ENCODE results near the gene MZT2B. TPM values are rescaled to one million over a fixed set of nuclear protein-coding genes. Genes with fewer than 3 reads are reported as not detected.
"Not testable (repeated sequence)": the region's sequence is repeated elsewhere in the genome, so short reads cannot be mapped to it uniquely, and the experiment has no call there.

The MZT2B gene
- total RNA-seq, 2 experiments from 2014 or later: 326 to 336 TPM

- POLR2A ChIA-PET: not testable (repeated sequence)
Observed at GRCh38 chr2:130196052-130196451, 14.0 kb downstream of the MZT2B start.

GRCh38 chr2:130198343-130198742, 16.3 kb downstream of the MZT2B start, which contains the start of gene TUBA3E:
Gene TUBA3E, minus strand, starts transcription at chr2:130198439. Its CDS starts 79 bp downstream, at chr2:130198360.
- POLR2A ChIA-PET: no interaction called here

More at GRCh38 chr2:130196052-130196451, 14.0 kb downstream of the MZT2B start:
- CTCF ChIA-PET: not testable (repeated sequence)

GRCh38 chr2:130202518-130202917, 20.5 kb downstream of the MZT2B start:
- POLR2A ChIA-PET, CTCF ChIA-PET: not testable (repeated sequence)

More at GRCh38 chr2:130198343-130198742, 16.3 kb downstream of the MZT2B start, which contains the start of gene TUBA3E:
- CTCF ChIA-PET: no interaction called here

GRCh38 chr2:130203150-130203549, 21.1 kb downstream of the MZT2B start:
- CTCF ChIA-PET, POLR2A ChIA-PET: not testable (repeated sequence)

GRCh38 chr2:130207051-130207450, 25.0 kb downstream of the MZT2B start:
- POLR2A ChIA-PET, CTCF ChIA-PET: not testable (repeated sequence)

GRCh38 chr2:130219147-130219546, 37.1 kb downstream of the MZT2B start:
- POLR2A ChIA-PET: not testable (repeated sequence)

GRCh38 chr2:130220505-130220904, 38.4 kb downstream of the MZT2B start:
- POLR2A ChIA-PET, CTCF ChIA-PET: not testable (repeated sequence)

More at GRCh38 chr2:130219147-130219546, 37.1 kb downstream of the MZT2B start:
- CTCF ChIA-PET: not testable (repeated sequence)

GRCh38 chr2:130222523-130222922, 40.5 kb downstream of the MZT2B start:
- CTCF ChIA-PET, POLR2A ChIA-PET: not testable (repeated sequence)

GRCh38 chr2:130228005-130228404, 45.9 kb downstream of the MZT2B start:
- POLR2A ChIA-PET, CTCF ChIA-PET: not testable (repeated sequence)

- POLR2A ChIA-PET, CTCF ChIA-PET: not testable (repeated sequence)
Observed at GRCh38 chr2:130228467-130229160, 46.6 kb downstream of the MZT2B start.

GRCh38 chr2:130229161-130229510, 47.1 kb downstream of the MZT2B start:
- POLR2A ChIA-PET, CTCF ChIA-PET: not testable (repeated sequence)

- POLR2A ChIA-PET, CTCF ChIA-PET: not testable (repeated sequence)
Observed at GRCh38 chr2:130230376-130230775, 48.3 kb downstream of the MZT2B start.

GRCh38 chr2:130230907-130231306, 48.8 kb downstream of the MZT2B start:
- POLR2A ChIA-PET, CTCF ChIA-PET: not testable (repeated sequence)

- POLR2A ChIA-PET: no interaction called here
- CTCF ChIA-PET: no interaction called here
Observed at GRCh38 chr2:130231656-130232055, 49.6 kb downstream of the MZT2B start.

GRCh38 chr2:130233066-130233465, 51.0 kb downstream of the MZT2B start:
- CTCF ChIA-PET, POLR2A ChIA-PET: not testable (repeated sequence)

- CTCF ChIA-PET, POLR2A ChIA-PET: not testable (repeated sequence)
Observed at GRCh38 chr2:130239581-130239980, 57.5 kb downstream of the MZT2B start.

Other genes starting within 250 kb of the MZT2B start
- gene RAB6C, start 202.6 kb upstream of the MZT2B start, total RNA-seq: under 1 TPM; 0.06 TPM
- gene POTEF, start 53.0 kb upstream of the MZT2B start, total RNA-seq: not detected
- gene CCDC74B, start 37.1 kb upstream of the MZT2B start, total RNA-seq: 1 to 10 TPM in 1 of 2 experiments, under 1 TPM in 1; 0.70 to 1.1 TPM
- gene SMPD4, start 660 bp upstream of the MZT2B start, total RNA-seq: 100 to 1,000 TPM; 105 to 107 TPM
- not detected for gene TUBA3E, start 16.2 kb downstream of the MZT2B start, total RNA-seq
- gene IMP4, start 160.6 kb downstream of the MZT2B start, total RNA-seq: 100 to 1,000 TPM; 238 to 240 TPM
- gene PTPN18, start 173.8 kb downstream of the MZT2B start, total RNA-seq: 10 to 100 TPM; 51.8 to 54.3 TPM